H9 (cell line): Measurements from ENCODE around the gene PPIL6. TPM values are rescaled to one million over a fixed set of nuclear protein-coding genes. Genes with fewer than 3 reads are reported as not detected.

Source experiments
- DNase-seq: peaks from one replicate; pipeline ENCODE4 v3.0.0-alpha.2; 2017
- H2AFZ ChIP-seq: one replicate; pipeline ENCODE4 v1.6.1; 2013; ENCODE audit warnings: mild to moderate bottlenecking, low read length, control low read depth, moderate library complexity
- H2AK5ac ChIP-seq: 2 replicates; pipeline ENCODE4 v1.6.1; 2013; ENCODE audit warnings: low read length, control low read depth, mixed read lengths; ENCODE audit not compliant: insufficient read length
- H2BK120ac ChIP-seq: one replicate; pipeline ENCODE4 v1.6.1; 2013; ENCODE audit warnings: low read depth, mild to moderate bottlenecking, low read length, control low read depth, inconsistent platforms; ENCODE audit not compliant: poor library complexity, severe bottlenecking
- H2BK12ac ChIP-seq: 2 replicates; pipeline ENCODE4 v1.6.1; 2013; ENCODE audit warnings: low read length, control low read depth, mixed read lengths, low read depth; ENCODE audit not compliant: insufficient read length
- H2BK15ac ChIP-seq: 2 replicates; pipeline ENCODE4 v1.6.1; 2013; ENCODE audit warnings: low read depth, low read length, control low read depth
- H2BK20ac ChIP-seq: one replicate; pipeline ENCODE4 v1.6.1; 2013; ENCODE audit warnings: low read depth, mild to moderate bottlenecking, low read length, control low read depth, inconsistent platforms; ENCODE audit not compliant: poor library complexity, severe bottlenecking
- H2BK5ac ChIP-seq: 2 replicates; pipeline ENCODE4 v1.6.1; 2013; ENCODE audit warnings: low read length, control low read depth, mixed read lengths; ENCODE audit not compliant: insufficient read length
- H3K14ac ChIP-seq: 2 replicates; pipeline ENCODE4 v1.6.1; 2013; ENCODE audit warnings: low read length, control low read depth; ENCODE audit not compliant: insufficient read depth
- H3K18ac ChIP-seq: 2 replicates; pipeline ENCODE4 v1.6.1; 2013; ENCODE audit warnings: low read depth, mild to moderate bottlenecking, mixed read lengths, low read length, control low read depth; ENCODE audit not compliant: insufficient read length
- H3K23ac ChIP-seq: 2 replicates; pipeline ENCODE4 v1.6.1; 2013; ENCODE audit warnings: low read length, control low read depth, mixed read lengths, low read depth; ENCODE audit not compliant: insufficient read length
- H3K23me2 ChIP-seq: 2 replicates; pipeline ENCODE4 v1.6.1; 2013; ENCODE audit warnings: low read depth, mild to moderate bottlenecking, mixed read lengths, low read length, control low read depth; ENCODE audit not compliant: insufficient read length, poor library complexity, severe bottlenecking
- H3K27ac ChIP-seq: 2 replicates; pipeline ENCODE4 v1.5.1; 2013; ENCODE audit warnings: low read length, control low read depth, mixed read lengths, low read depth; ENCODE audit not compliant: insufficient read length
- H3K27me3 ChIP-seq: 2 replicates; pipeline ENCODE4 v1.6.1; 2013; ENCODE audit warnings: low read length, control low read depth, inconsistent platforms; ENCODE audit not compliant: insufficient read depth
- H3K4ac ChIP-seq: 2 replicates; pipeline ENCODE4 v1.6.1; 2013; ENCODE audit warnings: low read depth, mild to moderate bottlenecking, control low read depth, inconsistent platforms, low read length, moderate library complexity
- H3K4me1 ChIP-seq: 2 replicates; pipeline ENCODE4 v1.6.1; 2013; ENCODE audit warnings: low read length, control low read depth, inconsistent platforms; ENCODE audit not compliant: insufficient read depth
- H3K4me2 ChIP-seq: 2 replicates; pipeline ENCODE4 v1.6.1; 2013; ENCODE audit warnings: low read length, control low read depth, mixed read lengths; ENCODE audit not compliant: insufficient read length, insufficient read depth
- H3K56ac ChIP-seq: 2 replicates; pipeline ENCODE4 v1.6.1; 2013; ENCODE audit warnings: low read depth, mild to moderate bottlenecking, mixed read lengths, low read length, control low read depth; ENCODE audit not compliant: insufficient read length
- H3K79me1 ChIP-seq: 2 replicates; pipeline ENCODE4 v1.6.1; 2013; ENCODE audit warnings: low read depth, mild to moderate bottlenecking, moderate library complexity, low read length, control low read depth, inconsistent platforms; ENCODE audit not compliant: insufficient read depth, poor library complexity, severe bottlenecking
- H3K79me2 ChIP-seq: 2 replicates; pipeline ENCODE4 v1.6.1; 2013; ENCODE audit warnings: low read length, control low read depth, inconsistent platforms; ENCODE audit not compliant: insufficient read depth
- H3K9ac ChIP-seq: 2 replicates; pipeline ENCODE4 v1.6.1; 2013; ENCODE audit warnings: low read length, control low read depth, mixed read lengths; ENCODE audit not compliant: insufficient read length; ENCODE audit errors: extremely low read depth
- H3K9me3 ChIP-seq: one replicate; pipeline ENCODE4 v1.6.1; 2013; ENCODE audit warnings: low read depth, low read length, inconsistent platforms; ENCODE audit not compliant: control insufficient read depth
- H3T11ph ChIP-seq: one replicate; pipeline ENCODE4 v1.6.1; 2013; ENCODE audit warnings: mild to moderate bottlenecking, low read length, control low read depth, inconsistent platforms
- H4K20me1 ChIP-seq: one replicate; pipeline ENCODE4 v1.6.1; 2013; ENCODE audit not compliant: control insufficient read depth, insufficient read length, insufficient read depth
- H4K5ac ChIP-seq: 2 replicates; pipeline ENCODE4 v1.6.1; 2013; ENCODE audit warnings: low read depth, mild to moderate bottlenecking, mixed read lengths, low read length, control low read depth; ENCODE audit not compliant: insufficient read length
- H4K8ac ChIP-seq: replicated peaks from 2 replicates; pipeline ENCODE4 v1.6.1; 2013; ENCODE audit warnings: low read length, control low read depth, mixed read lengths, low read depth; ENCODE audit not compliant: insufficient read length
- H4K91ac ChIP-seq: 2 replicates; pipeline ENCODE4 v1.6.1; 2013; ENCODE audit warnings: low read depth, mild to moderate bottlenecking, moderate library complexity, mixed read lengths, low read length, control low read depth; ENCODE audit not compliant: insufficient read length
- H3K27ac Mint-ChIP-seq, 3 experiments: 2 replicates in 2 of 3; 3 replicates in 1 of 3; pipeline ENCODE4 v1.8.0; 2020 to 2021; ENCODE audit warnings: mixed read lengths in 3 of 3, mild to moderate bottlenecking in 1 of 3, moderate library complexity in 1 of 3
- H3K27me3 Mint-ChIP-seq: 2 replicates; pipeline ENCODE4 v1.8.0; 2021; ENCODE audit warnings: low read depth, mild to moderate bottlenecking, moderate library complexity, mixed read lengths
- H3K36me3 Mint-ChIP-seq, 3 experiments: 2 replicates in 2 of 3; 3 replicates in 1 of 3; pipeline ENCODE4 v1.8.0; 2020 to 2021; ENCODE audit warnings: low read depth in 3 of 3, mixed read lengths in 3 of 3; ENCODE audit not compliant: insufficient read depth in 1 of 3
- H3K4me1 Mint-ChIP-seq, 2 experiments: 2 replicates each; pipeline ENCODE4 v1.8.0; 2020; ENCODE audit warnings: mixed read lengths in 2 of 2
- H3K4me3 Mint-ChIP-seq, 2 experiments: 2 replicates in 1 of 2; 3 replicates in 1 of 2; pipeline ENCODE4 v1.8.0; 2020 to 2021; ENCODE audit warnings: mild to moderate bottlenecking in 2 of 2, mixed read lengths in 2 of 2, moderate library complexity in 1 of 2
- H3K9me3 Mint-ChIP-seq, 2 experiments: 2 replicates in 1 of 2; 3 replicates in 1 of 2; pipeline ENCODE4 v1.8.0; 2020; ENCODE audit warnings: mild to moderate bottlenecking in 2 of 2, mixed read lengths in 2 of 2, moderate library complexity in 1 of 2
- WGBS: extraction: QIAGEN DNeasy Blood & Tissue Kit; methylation state at CpG from one replicate; pipeline ENCODE4 v1.1.7; 2013; ENCODE audit warnings: missing lambda C conversion rate, low lambda C conversion rate, mixed read lengths; ENCODE audit not compliant: insufficient read length; ENCODE audit errors: extremely low coverage; 5-methylcytosine and 5-hydroxymethylcytosine counted together
- total RNA-seq: library from RNA; stranded (reverse); gene quantifications from 2 replicates; pipeline ENCODE4 v1.2.1, GENCODE V29; 2021
- TF ChIP-seq, protein P1 (sequence below): fragments of 200-600 bp; sonication (generic); conservative IDR thresholded peaks from 3 replicates; pipeline ENCODE4 v1.8.0; 2021; ENCODE audit warnings: antibody characterized with exemption, mild to moderate bottlenecking

Gene PPIL6
- total RNA-seq, 1 experiment from 2014 or later = 1.0 TPM

- H3K9ac ChIP-seq = no peak overlapping the region
- no peak overlapping the region for H3K23ac ChIP-seq
- Mint-ChIP-seq H3K9me3 (peaks cover 6 to 14% of the 10 kb centered on the region in 2 experiments; a peak in 4 of 5 replicates), H3K4me1 (peaks cover 0 to 4% of the 10 kb centered on the region in 2 experiments; a peak in 3 of 4 replicates), H3K27ac (no peak overlapping the region), H3K4me3 (no peak overlapping the region), H3K27me3 (no peaks in the 10 kb centered on the region), H3K36me3 (peaks cover 67 to 77% (median 69%) of the 10 kb centered on the region in 3 experiments)
- no peak overlapping the region for H4K8ac ChIP-seq
- no peaks in the 10 kb centered on the region for H3K23me2 ChIP-seq
- H2BK20ac ChIP-seq = no peak overlapping the region
- H3K18ac ChIP-seq = no peak overlapping the region
- H3K79me1 ChIP-seq = no peaks in the 10 kb centered on the region
- H3K4me1 ChIP-seq = no peaks in the 10 kb centered on the region
- H3T11ph ChIP-seq = no peak overlapping the region
- H2BK15ac ChIP-seq = no peak overlapping the region
- H3K9me3 ChIP-seq = peaks cover 7% of the 10 kb centered on the region
- H2BK5ac ChIP-seq = no peak overlapping the region
- TF ChIP-seq, protein P1, sequence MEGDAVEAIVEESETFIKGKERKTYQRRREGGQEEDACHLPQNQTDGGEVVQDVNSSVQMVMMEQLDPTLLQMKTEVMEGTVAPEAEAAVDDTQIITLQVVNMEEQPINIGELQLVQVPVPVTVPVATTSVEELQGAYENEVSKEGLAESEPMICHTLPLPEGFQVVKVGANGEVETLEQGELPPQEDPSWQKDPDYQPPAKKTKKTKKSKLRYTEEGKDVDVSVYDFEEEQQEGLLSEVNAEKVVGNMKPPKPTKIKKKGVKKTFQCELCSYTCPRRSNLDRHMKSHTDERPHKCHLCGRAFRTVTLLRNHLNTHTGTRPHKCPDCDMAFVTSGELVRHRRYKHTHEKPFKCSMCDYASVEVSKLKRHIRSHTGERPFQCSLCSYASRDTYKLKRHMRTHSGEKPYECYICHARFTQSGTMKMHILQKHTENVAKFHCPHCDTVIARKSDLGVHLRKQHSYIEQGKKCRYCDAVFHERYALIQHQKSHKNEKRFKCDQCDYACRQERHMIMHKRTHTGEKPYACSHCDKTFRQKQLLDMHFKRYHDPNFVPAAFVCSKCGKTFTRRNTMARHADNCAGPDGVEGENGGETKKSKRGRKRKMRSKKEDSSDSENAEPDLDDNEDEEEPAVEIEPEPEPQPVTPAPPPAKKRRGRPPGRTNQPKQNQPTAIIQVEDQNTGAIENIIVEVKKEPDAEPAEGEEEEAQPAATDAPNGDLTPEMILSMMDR = no peak
- no peak overlapping the region for H2BK12ac ChIP-seq
- no peaks in the 10 kb centered on the region for H4K20me1 ChIP-seq
- no peak overlapping the region for H3K4me2 ChIP-seq
- no peak overlapping the region for H2BK120ac ChIP-seq
- H3K14ac ChIP-seq = no peak overlapping the region
- H2AK5ac ChIP-seq = no peak overlapping the region
- no peak for DNase-seq
- WGBS = no CpG with 5 or more reads among the region's 2 CpGs
- H3K56ac ChIP-seq = no peak overlapping the region
- H4K91ac ChIP-seq = no peak overlapping the region
- no peak overlapping the region for H4K5ac ChIP-seq
- H3K27ac ChIP-seq = no peak overlapping the region
- H2AFZ ChIP-seq = no peak overlapping the region
- no peaks in the 10 kb centered on the region for H3K79me2 ChIP-seq
- no peaks in the 10 kb centered on the region for H3K27me3 ChIP-seq
- H3K4ac ChIP-seq = no peak overlapping the region
These were observed 81.2 kb downstream of the PPIL6 start for GRCh38 chr6:109359248-109359647.
